HG02763 (cell line): ENCODE data around the gene RADIL.
"Not testable (repeated sequence)": the region's sequence is repeated elsewhere in the genome, so short reads cannot be mapped to it uniquely, and the experiment has no call there.

Experiments
- ATAC-seq: cut with Tn5 transposase; IDR thresholded peaks from one replicate; pipeline ENCODE4 v1.9.1; 2021; ENCODE audit warnings: mild to moderate bottlenecking, moderate library complexity; ENCODE audit not compliant: unreplicated experiment

Gene RADIL

DNA sequence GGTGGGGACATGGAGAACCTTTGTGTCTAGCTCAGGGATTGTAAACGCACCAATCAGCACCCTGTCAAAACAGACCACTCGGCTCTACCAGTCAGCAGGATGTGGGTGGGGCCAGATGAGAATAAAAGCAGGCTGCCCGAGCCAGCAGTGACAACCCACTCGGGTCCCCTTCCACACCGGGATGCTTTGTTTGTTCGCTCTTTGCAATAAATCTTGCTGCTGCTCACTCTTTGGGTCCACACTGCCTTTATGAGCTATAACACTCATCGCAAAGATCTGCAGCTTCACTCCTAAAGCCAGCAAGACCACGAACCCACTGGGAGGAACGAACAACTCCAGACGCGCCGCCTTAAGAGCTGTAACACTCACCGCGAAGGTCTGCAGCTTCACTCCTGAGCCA, 89.3 kb downstream of the RADIL start:
- not testable (repeated sequence) for ATAC-seq

DNA sequence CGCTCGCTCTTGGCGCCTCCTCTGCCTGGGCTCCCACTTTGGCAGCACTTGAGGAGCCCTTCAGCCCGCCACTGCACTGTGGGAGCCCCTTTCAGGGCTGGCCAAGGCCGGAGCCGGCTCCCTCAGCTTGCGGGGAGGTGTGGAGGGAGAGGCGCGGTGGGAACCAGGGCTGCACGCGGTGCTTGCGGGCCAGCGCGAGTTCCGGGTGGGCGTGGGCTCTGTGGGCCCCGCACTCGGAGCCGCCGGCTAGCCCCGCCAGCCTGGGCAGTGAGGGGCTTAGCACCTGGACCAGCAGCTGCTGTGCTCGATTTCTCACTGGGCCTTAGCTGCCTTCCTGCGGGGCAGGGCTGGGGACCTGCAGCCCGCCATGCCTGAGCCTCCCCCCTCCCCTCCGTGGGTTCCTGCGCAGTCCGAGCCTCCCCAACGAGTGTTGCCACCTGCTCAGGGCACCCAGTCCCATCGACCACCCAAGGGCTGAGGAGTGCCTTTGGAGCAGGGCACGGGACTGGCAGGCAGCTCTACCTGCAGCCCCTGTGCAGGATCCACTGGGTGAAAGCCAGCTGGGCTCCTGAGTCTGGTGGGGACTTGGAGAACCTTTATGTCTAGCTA, 90.0 kb downstream of the RADIL start:
- not testable (repeated sequence) for ATAC-seq

- no peak for ATAC-seq
Measured at GRCh38 chr7:4792537-4793126, 90.9 kb downstream of the RADIL start.

GRCh38 chr7:4791738-4792536, 91.6 kb downstream of the RADIL start:
- no peak for ATAC-seq

DNA sequence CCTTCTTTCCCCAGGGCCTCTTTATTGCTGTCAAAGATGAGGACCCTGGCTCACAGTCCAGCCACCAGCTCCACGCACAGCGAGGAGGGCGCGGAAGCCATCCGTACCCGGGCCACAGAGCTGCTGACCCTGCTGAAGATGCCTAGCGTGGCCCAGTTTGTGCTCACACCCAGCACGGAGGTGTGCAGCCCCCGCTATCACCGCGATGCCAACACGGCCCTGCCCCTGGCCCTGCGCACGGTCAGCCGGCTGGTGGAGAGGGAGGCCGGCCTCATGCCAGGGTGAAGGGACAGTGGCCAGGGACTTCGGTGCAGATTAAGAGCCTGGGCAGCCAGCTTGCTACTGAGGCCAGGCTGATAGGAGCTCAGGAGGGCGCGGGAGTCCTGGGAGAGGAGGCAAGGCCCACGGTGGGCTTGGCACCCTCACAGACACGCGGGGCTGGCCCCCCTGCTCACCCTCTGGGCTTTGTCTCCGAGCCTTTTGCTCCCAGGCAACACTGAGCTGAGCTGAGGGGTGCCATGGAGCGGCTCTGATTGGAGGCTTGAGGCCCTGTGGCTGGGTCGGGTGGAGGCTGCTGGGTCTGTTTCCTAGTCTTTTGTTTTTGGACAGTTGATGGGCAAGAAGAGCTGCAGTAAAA, 92.3 kb downstream of the RADIL start:
- no peak for ATAC-seq

DNA sequence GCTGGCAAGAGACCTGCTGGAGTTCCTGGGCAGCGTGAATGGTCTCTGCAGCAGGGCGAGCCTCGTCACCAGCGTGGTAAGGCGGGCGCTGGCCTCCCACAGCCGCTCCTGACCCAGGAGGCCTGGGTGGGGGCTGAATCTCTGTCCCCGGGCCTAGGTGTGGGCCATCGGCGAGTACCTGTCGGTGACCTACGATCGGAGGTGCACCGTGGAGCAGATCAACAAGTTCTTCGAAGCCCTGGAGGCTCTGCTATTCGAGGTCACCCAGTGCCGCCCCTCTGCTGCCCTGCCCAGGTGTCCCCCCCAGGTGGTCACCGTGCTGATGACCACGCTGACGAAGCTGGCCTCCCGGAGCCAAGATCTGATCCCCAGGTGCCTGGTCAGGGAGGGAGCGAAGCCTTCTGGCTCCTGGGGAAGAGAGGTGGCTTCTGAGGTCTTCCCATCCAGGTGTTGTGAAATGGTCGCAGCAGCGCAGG, 93.0 kb downstream of the RADIL start:
- no peak for ATAC-seq

GRCh38 chr7:4790078-4790465, 93.4 kb downstream of the RADIL start:
- no peak for ATAC-seq

- no peak for ATAC-seq
Measured at GRCh38 chr7:4789194-4790077, 94.1 kb downstream of the RADIL start.

DNA sequence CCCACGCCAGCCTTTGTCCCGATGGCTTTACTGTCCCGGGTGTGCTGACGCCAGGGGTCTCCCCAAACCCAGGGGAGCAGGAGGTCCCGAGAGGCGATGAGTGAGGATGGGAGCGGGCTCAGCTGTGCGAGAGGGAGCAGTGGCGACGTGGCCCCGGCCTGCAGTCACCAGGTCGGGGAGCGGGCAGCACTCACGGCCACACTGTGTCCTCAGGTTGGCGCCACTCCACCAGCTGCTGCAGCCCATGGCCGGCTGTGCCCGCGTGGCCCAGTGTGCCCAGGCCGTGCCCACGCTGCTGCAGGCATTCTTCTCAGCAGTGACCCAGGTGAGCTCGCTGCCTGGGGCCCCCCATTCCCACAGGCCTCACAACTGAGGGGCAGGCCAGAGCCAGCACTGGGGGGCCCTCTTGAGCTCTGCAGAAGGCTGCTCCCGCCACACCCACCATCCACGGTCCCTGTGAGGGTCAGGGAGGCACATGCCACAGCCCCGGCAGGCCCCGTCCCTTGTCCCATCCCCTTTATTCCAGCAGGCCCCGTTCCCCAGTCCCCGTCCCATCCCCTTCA, 94.8 kb downstream of the RADIL start:
- no peak for ATAC-seq

GRCh38 chr7:4787947-4788626, 95.4 kb downstream of the RADIL start:
- no peak for ATAC-seq

GRCh38 chr7:4787541-4787940, 96.0 kb downstream of the RADIL start:
- no peak for ATAC-seq

DNA sequence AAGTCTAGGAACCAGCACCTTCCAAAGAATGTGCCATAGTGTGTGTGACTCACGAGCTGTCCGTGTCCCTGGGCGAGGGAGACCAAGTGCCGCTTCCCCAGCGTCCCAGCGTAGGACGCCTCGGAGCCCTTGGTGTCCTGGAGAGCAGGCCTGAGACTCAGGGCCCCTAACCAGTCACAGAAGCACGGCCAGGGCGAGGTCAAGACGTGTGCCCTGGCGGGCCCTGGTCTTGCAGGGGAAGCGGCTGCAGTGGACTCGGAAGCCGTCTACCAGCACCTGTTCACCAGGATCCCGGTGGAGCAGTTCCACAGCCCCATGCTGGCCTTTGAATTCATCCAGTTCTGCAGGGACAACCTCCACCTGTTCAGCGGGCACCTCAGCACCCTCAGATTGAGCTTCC, 97.5 kb downstream of the RADIL start:
- ATAC-seq = no peak

- ATAC-seq = no peak
Measured at GRCh38 chr7:4785371-4785770, 98.1 kb downstream of the RADIL start.

- ATAC-seq = no peak
Measured at GRCh38 chr7:4784799-4785198, 98.7 kb downstream of the RADIL start.

- no peak for ATAC-seq
Measured at GRCh38 chr7:4783762-4784351, 99.7 kb downstream of the RADIL start.

DNA sequence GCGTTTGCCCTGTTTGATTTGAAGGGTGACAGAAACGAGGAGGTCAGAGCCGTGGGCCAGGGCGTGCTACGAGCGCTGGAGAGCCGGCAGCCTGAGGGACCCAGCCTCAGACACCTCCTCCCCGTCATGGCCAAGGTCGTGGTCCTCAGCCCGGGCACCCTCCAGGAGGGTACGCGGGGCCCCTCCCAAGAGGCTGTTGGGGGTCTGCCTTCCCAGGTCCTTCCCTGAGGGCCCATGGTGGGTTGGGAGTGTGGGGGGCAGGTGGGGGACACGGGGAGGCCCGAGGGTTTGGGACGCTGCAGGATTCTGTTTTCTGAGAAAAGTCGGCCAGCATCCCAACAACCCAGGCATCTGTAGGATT, 100.2 kb downstream of the RADIL start:
- ATAC-seq = no peak

GRCh38 chr7:4782333-4783291, 100.9 kb downstream of the RADIL start:
- no peak for ATAC-seq

GRCh38 chr7:4781366-4782069, 102.0 kb downstream of the RADIL start:
- ATAC-seq = no peak
